ENCODE measurements around the gene RHOH.
A peak's percentile ranks its signal among the peaks of the same experiment; 100 is the strongest.

RHOH gene

GRCh38 chr4:40206426-40206825, 9.6 kb downstream of the RHOH start:
- DNase-seq: no peak

- no peak for DNase-seq
These were observed 12.6 kb downstream of the RHOH start for GRCh38 chr4:40209401-40209800.

- DNase-seq: no peak
These were observed 13.9 kb downstream of the RHOH start for GRCh38 chr4:40210776-40211175.

GRCh38 chr4:40211224-40212185, 14.7 kb downstream of the RHOH start:
- no peak for DNase-seq

GRCh38 chr4:40212674-40213527, 16.1 kb downstream of the RHOH start:
- no peak for DNase-seq

- no peak for DNase-seq
These were observed 17.2 kb downstream of the RHOH start for GRCh38 chr4:40214038-40214437.

GRCh38 chr4:40214661-40215418, 18.0 kb downstream of the RHOH start:
- no peak for DNase-seq

- no peak for DNase-seq
These were observed 20.0 kb downstream of the RHOH start for GRCh38 chr4:40216622-40217366.

- DNase-seq: no peak
These were observed 24.9 kb downstream of the RHOH start for GRCh38 chr4:40221744-40222143.

- DNase-seq: no peak
These were observed 26.5 kb downstream of the RHOH start for GRCh38 chr4:40223343-40223742.

GRCh38 chr4:40224432-40224831, 27.6 kb downstream of the RHOH start:
- DNase-seq: no peak

GRCh38 chr4:40225497-40225896, 28.7 kb downstream of the RHOH start:
- DNase-seq: no peak

GRCh38 chr4:40227284-40227683, 30.5 kb downstream of the RHOH start:
- peak; percentile 91 for DNase-seq

GRCh38 chr4:40228497-40229365, 31.9 kb downstream of the RHOH start:
- DNase-seq: peak; percentile 76

GRCh38 chr4:40231316-40231863, 34.6 kb downstream of the RHOH start:
- DNase-seq: no peak

GRCh38 chr4:40232610-40233009, 35.8 kb downstream of the RHOH start:
- no peak for DNase-seq

GRCh38 chr4:40233227-40233626, 36.4 kb downstream of the RHOH start:
- DNase-seq: no peak

- DNase-seq: no peak
These were observed 37.7 kb downstream of the RHOH start for GRCh38 chr4:40234519-40235039.

- no peak for DNase-seq
These were observed 41.3 kb downstream of the RHOH start for GRCh38 chr4:40238008-40238699.
